NCI-H1092 (cell line): ENCODE data around the gene WNK1.
"Not testable (repeated sequence)": the region's sequence is repeated elsewhere in the genome, so short reads cannot be mapped to it uniquely, and the experiment has no call there.

Experiments
- DNase-seq: peaks from one replicate; lab custom pipeline; 2025; lab: John Stamatoyannopoulos, UW

Gene WNK1

DNA sequence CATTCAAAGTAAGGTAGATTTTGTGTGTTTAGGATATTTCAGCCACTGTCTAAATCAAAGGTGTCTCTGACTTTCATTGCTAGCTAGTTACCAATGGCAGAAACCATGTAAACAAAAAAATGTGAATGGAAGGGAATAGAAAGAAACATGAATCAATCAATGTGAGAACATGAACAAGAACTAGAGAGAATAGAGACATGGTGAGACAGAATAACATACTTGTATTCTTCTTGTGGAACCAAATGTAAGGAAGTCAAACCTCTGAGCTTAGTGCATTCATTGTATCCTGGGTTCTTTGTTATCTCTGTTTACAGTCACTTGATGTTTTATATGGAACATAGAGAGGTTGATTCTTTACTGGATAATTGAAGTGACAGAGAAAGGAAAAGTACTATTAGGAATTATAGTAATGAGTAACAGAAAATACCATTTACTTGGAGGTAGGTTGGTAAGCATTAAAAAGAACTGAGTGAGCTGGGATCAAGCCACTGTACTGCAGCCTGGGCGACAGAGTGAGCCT is 2.6 kb upstream of the WNK1 start:
- DNase-seq: no peak

DNA sequence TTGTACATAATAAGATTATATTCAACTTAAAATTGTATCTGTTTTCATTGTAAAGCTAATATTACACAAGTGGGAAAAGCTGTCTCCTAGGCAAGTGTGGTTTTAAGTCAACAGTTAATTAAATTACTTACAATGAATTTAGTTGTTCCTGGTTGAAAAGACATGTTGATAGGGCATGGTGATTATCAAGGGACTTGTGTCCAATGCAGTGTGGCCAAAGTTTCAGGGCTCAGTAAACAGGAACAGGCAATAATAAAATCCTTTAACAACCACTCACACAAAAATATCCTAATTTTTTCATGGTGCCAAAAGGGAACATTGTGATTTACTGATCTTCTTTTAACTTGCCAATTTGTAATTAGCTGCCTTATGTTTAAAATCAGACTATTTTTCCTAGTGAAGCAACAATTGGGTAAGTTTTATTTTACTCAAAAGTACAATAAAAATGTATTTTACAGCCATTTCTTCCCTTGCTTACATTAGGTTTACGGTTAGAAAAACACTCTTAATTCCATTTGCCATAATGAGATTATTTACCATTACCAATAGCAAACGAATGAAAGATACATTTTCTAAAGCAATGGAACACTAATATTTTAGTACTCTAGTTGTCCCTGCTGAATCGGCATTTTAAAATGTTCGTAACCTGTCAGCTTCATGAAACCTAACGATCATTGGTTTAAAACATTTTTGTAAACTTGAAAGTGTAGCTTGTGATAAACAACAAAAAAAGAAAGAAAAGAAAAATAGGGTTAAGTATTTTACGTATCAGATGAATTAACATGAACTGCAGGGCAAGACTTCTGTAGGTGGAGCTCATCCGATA is 1.8 kb upstream of the WNK1 start:
- no peak for DNase-seq

DNA sequence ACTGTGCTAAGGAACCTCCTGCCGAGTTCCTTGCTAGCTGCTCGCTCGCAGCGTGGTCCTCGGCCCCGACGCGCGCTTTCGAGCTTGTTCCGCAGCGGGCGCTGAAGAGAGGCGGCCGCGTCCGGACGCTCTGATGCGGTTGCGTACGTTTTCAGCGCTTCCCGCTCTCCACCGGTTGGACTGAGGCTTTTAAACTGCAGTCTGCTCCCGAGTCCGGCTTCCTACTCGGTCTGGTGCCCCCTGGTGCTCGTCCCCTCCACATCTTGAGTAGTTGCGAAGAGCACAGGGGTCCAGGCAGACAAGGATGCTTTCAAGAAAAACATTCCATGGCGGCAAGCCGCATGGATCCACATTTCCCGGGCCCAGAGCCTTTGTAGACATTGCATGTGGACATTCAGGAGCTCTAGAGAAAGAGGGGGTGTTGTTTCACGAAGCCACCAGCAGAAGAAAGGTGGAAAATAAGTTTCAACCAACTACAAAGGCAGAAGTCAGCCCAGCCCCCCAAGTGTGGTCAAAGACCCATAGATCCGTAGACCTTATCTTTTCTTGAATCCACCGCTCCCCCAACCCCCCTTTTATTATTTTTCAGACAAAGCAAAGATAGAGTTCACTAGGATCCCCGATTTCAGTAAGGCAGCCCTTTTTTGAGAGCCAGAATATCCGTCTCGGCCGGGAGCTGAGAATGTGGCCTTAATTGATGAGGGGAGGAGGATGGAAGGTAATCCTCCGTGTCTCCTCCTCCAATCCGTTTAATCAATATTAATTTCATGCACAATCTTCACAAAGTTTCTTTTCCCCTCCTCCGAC is 984 bp upstream of the WNK1 start:
- DNase-seq: peak; percentile 97

DNA sequence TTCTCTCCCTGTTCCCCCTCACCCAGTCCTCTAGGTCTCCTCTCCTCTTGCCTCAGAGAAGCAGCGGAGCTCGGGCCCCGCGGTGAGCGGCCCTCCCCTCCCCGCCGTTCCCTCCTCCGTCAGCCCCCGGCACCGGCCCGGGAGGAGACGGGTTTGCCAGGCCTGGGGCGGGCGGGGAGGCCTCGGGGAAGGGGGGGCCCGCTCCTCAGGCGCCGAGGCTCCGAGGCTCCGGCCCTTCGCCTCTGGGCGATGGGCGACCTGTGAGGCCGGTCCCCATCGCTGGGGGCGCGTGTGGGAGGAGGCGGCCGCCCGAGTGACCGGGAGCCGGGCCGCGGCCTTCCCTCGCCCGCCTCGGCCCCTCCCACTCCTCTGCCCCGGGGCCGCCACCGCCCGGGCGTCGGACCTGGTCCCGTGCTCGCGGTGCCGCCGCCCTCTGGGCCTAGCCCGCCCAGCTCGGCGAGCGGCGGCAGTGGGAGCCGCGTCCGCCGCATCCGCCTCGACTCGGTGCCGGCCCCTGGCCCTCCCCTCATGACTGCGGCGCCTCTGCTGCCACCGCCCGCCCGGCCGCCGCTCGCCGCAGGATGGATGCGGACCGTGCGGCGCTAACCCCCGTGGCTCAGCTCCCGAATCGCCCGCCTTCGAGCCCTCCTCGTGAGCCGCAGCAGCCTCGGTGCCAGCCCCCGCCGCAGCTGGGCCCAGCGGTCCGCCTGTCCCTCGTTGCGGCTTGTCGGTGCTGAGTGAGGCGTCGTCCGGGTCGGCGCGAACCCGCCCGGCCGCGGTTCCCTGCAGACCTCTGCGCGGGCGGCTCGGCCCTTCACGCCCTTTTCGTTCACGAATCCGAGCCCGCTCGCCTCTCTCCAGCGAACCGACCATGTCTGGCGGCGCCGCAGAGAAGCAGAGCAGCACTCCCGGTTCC is 574 bp downstream of the WNK1 start:
- DNase-seq: no peak

DNA sequence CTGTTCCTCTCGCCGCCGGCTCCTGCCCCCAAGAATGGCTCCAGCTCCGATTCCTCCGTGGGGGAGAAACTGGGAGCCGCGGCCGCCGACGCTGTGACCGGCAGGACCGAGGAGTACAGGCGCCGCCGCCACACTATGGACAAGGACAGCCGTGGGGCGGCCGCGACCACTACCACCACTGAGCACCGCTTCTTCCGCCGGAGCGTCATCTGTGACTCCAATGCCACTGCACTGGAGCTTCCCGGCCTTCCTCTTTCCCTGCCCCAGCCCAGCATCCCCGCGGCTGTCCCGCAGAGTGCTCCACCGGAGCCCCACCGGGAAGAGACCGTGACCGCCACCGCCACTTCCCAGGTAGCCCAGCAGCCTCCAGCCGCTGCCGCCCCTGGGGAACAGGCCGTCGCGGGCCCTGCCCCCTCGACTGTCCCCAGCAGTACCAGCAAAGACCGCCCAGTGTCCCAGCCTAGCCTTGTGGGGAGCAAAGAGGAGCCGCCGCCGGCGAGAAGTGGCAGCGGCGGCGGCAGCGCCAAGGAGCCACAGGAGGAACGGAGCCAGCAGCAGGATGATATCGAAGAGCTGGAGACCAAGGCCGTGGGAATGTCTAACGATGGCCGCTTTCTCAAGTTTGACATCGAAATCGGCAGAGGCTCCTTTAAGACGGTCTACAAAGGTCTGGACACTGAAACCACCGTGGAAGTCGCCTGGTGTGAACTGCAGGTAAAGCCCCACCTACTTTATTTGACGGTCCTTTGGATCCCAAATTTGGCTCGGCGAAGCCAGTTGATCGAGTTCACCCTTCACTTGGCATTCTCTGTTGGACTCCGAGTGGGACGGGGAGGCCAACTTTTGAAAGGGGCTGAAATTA is 1.5 kb downstream of the WNK1 start:
- peak; percentile 12 for DNase-seq

DNA sequence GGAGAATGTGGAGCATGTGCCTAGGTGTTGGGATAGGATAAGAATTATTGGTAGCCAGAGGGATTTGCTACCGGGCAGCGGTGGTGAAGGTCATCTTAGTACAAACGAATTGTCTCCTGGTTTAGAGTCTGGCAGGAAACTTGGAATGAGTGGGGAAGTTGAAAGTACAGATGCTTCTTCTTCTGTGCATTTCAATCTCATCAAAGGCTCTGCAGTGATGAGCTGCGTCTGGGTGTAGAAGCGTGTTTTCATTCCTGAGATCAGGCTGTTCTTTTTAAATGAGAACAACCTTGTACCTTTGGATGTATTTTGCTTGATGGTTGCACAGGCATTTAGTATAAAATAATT is 2.1 kb downstream of the WNK1 start:
- DNase-seq: no peak

DNA sequence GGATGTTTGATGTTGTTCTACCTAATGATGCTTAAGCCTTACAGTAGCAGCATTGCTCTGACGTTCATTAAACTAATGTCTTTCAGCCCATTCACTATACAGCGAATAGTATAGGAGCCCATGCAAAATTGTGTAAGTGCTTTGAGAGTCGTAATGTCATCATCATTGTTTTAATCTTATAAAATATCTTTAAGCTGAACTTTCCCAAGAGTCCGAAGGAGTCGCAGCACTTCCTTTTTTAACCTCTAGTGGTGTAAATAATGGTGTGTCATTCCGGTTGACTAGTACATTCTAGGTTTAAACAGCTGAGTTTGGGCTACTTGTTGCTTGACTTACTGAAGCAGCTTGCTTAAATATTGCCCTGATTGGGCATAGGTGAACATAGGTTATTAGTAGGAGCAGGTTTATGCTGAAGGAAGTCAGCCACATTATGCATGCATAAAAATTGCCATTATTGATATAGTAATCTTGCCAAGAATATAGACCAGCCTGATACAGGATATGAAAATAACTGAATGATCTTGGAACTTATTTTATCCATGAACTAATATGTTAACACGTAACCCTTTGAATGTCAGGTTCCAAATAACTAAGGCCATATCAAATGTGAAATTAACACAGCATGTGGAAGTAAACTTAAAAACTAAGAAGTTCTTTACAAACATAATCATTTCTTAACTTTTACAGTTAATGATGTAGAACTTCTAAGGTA is 2.6 kb downstream of the WNK1 start:
- DNase-seq: peak; percentile 6

DNA sequence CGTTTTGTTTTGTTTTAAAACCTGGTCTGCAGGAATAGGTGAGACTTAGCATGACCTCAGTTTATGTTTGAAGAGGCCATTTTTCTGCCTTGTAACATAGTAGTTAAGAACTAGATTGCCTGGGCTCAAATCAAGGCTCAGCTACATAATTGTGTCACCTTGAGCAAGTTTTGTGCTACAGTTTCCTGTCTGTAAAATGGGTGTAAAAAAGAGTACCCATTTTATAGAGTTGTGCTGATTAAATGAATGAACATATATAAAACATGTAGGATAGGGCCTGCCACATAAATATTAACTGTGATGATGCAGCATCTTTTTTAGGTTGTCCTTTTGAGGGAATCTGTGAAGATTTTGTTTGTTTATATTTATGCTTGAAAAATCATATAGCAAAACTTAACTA is 7.2 kb downstream of the WNK1 start:
- DNase-seq: no peak

DNA sequence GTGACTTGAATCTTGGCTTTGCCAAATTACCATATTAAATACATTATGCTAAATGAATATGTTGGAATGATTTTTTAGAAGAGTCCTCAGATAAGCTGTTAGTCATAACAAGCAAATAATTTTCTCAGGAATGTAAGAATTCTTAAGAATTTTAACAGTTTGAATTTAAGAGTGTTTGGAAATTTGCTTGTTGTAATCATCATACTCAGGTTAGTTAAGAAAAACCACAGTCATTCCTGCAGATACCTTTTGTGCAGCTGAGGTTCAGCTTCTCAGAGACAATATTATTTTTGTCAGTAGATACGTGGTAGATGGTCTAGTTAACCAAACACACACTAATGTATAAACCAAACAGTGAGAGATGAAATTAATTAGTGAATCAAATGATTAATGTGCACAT is 8.9 kb downstream of the WNK1 start:
- DNase-seq: no peak

DNA sequence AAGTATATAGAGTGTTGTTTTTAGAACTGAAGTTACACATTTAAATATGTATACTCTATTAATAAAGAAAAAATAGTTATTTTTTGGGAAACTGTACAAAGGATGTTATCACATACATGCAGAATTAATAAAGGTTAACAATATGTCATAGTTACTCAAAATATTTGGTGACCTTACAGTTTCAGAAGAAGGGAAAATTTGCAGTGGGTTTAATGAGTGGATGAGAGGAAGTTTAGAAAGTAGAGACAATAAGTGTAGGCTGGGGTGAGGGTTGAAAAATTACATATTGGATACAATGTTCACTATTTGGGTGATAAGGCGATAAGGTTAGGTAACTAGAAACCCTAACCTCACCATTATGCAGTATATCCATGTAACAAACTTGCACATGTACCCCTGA is 13.5 kb downstream of the WNK1 start:
- DNase-seq: no peak

DNA sequence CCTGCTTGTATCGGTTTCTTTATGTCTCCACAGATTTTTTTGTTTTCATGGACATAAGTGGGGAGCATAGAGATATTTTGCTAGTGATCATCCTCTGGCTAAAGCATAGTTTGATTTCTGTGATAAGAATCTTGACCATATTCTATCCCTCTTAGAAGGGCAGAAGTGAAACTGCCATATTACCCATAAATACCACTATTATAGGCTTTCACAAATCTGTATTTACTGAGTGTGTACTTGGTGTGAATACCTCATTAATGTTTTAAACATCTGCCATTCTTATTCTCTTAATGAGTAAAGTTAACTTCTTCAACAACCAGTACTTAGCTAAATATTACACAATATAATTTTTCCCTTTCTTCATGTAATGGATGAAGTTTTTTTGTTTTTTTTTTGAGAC is 16.1 kb downstream of the WNK1 start:
- no peak for DNase-seq

DNA sequence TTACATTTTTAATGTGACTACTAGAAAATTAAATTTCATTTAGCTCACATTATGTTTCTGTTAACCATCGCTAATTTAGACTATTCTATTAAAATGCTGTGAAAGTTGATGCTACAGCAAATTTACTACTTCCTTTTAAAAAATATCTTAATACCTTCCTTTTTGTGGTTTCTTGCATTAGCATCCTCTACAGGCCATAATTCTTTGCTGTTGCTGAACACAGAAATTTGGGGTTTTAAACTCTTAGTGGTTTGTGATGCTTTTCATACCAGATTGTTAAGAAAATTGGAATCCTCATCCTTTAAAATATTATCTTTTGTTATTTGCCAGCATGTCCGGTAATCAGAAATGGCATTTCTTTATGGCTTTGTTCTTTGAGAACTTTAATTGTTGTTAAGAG is 18.1 kb downstream of the WNK1 start:
- DNase-seq: no peak

DNA sequence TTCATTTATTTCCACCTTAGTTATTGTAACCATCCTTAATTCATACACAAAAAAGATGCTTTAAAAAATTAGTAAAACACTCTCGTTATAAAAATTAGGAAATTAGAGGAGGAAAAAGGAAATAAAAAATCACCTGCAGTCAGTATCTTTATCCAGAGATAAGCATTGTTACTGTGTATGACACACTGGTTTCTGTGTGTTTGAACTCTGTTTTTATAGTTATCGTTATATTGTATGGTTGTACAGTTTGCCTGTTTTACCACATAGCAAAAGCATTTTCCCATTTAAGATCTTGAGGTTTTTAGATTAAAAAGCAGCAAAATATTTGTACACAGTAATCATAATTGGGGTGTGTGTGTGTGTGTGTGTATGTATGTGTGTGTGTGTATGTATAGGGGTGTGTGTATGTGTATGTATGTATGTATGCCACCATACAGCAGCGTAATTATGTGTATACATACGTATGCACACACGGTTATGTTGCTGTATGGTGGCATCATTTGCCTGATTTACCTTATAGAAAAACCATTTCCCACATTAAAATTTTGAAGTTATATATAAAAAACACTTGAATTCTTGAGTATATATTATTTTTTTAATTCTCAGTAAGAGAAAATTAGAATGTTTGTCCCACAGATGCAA is 19.8 kb downstream of the WNK1 start:
- no peak for DNase-seq

DNA sequence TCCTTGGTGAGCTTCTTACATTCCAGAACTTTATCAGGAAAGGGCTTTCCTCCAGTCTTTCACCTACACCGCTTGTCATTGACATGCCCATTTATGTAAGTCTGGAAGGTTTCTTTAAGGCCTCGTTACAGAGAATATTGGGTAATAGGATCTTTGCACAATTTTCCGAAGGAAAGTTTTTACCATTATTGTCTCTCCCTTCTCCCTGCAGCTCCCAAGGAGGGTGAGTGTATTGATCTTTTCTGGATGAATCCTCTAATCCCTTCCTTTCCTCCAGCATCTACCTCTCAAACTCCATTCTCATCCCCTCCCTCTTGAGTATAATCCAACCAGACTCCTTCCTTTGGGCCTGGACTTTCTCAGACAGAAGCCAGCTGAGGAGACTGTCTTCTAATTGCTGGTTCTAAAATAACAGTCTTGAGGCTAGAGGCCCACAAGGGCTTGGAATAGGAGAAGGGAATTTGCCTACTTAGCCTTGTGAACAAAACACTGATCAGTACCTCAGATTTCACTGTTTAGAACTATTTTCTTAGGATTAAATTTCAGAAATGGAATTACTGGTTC is 21.8 kb downstream of the WNK1 start:
- DNase-seq: no peak

DNA sequence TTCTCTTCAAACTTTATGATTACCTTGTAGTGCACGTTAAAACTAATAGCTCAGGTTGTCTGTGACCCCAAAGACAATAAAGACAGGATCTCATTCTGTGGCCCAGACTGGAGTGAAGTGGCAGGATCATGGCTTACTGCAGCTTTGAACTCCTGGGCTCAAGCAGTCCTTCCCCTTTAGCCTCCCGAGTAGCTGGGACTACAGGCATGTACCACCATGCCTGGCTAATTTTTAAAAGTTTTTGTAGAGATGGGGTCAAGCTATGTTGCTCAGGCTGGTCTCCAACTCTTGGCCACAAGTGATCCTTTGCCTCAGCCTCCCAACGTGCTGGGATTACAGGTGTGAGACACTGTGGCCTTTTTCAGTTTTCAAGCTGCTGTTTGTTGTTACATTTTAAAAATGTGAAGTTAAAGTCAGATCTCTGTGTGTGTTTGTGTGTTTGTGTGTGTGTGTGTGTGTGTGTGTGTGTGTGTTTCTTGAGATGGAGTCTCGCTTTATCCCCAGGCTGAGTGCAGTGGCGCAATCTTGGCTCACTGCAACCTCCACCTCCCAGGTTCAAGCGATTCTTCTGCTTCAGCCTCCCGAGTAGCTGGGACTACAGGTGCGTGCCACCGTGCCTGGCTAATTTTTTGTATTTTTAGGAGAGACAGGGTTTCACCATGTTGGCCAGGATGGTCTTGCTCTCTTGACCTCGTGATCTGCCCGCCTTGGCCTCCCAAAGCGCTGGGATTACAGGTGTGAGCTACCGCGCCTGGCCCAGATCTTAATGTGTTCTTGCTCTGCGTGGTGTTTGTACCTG is 23.8 kb downstream of the WNK1 start:
- DNase-seq: not testable (repeated sequence)

DNA sequence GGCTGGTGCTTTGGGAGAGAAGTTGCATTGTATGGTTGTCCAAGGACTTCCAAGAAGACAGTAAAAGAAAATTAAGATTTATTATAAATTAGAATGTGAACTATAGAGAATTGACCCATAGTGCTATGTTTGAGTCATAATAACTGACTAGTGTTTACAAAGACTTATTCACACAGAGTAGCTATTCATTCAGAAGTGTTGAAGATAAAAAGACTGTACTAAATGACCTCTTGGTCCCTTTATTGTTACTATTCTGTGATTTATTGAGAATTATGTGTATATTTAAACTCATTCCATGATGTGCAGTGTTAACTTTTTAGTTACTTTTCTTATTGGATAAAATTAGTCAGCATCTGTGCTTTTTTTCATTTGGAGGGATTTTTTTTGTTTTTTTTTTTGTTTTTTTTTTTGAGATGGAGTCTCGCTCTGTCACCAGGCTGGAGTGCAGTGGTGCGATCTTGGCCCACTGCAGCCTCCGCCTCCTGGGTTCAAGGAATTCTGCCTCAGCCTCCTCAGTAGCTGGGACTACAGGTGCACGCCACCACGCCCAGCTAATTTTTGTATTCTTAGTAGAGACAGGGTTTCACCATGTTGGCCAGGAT is 24.5 kb downstream of the WNK1 start:
- not testable (repeated sequence) for DNase-seq

DNA sequence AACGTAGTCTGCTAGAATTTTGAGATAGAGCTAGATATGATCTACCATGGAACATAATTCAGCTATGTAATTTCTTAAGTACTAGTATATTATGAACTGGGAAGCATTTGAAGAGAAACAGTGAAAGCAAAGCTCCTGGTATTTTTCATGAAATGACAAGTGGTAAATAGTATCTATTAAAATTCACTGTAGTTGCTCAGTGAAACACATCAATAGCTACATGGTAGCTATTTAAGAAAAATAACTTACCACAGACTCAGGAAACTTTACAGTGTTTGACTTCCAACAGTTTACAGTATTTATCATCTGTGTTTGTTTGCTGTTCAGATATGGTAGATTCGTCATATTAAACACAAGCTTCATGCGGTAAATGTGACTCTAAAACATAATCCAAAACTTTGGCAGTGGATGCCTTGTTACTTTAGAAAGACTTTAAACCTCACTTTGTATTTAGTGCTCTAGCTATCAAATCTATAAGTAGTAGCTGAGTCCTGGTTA is 25.2 kb downstream of the WNK1 start:
- DNase-seq: no peak

DNA sequence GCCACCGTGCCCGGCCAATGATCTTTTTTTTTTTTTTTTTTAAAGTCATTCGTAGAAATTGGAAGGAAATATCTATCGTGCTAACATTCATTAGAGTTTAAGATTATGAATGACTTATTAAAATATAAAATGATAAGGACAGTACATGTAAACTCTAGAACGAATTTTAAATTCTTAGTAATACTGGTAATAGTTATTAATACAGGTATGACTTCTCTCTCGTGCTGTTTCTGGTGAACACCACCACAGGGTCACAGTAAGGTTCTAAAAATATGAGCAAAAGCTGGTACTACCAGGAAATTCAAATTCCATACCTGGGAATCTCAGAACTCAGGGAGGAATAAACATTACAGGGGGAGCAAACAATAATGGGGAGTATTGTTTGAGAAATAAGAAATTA is 26.2 kb downstream of the WNK1 start:
- DNase-seq: no peak
